PFSK-1 (cell line): ENCODE results near the gene AAMDC.

ENCODE experiments used
- FOXP2 ChIP-seq: optimal IDR thresholded peaks from 2 replicates; pipeline ENCODE3; 2011; ENCODE audit warnings: borderline replicate concordance, control low read depth, inconsistent platforms; ENCODE audit not compliant: insufficient read depth; ENCODE audit errors: extremely low read length, extremely low read depth
- POLR2AphosphoS5 ChIP-seq: IDR thresholded peaks from 2 replicates; pipeline ENCODE4 v1.6.1; 2012; ENCODE audit warnings: low read depth, mild to moderate bottlenecking, control low read depth, low read length, moderate library complexity
- SIN3A ChIP-seq: IDR thresholded peaks from 2 replicates; pipeline ENCODE4 v1.6.1; 2012; ENCODE audit warnings: mild to moderate bottlenecking, low read length, moderate library complexity, borderline replicate concordance; ENCODE audit not compliant: insufficient read depth
- TAF1 ChIP-seq: IDR thresholded peaks from 2 replicates; pipeline ENCODE4 v1.6.1; 2012; ENCODE audit warnings: low read length, control low read depth, borderline replicate concordance; ENCODE audit not compliant: insufficient read depth
- TF ChIP-seq, protein P1 (sequence below), 2 experiments: IDR thresholded peaks; 2 replicates each; pipeline versions ENCODE4 v1.6.1 to v1.8.0; 2011 to 2012; ENCODE audit warnings: low read depth in 2 of 2, low read length in 2 of 2, control low read depth in 1 of 2, inconsistent platforms in 1 of 2, mild to moderate bottlenecking in 1 of 2, moderate library complexity in 1 of 2; ENCODE audit not compliant: insufficient read depth in 1 of 2

The AAMDC gene

GRCh38 chr11:77884186-77884828, 63.4 kb downstream of the AAMDC start:
- no peak for TF ChIP-seq SIN3A
- no peak for TF ChIP-seq TAF1
- TF ChIP-seq POLR2AphosphoS5: no peak
- no peak for TF ChIP-seq FOXP2
- TF ChIP-seq, protein P1, sequence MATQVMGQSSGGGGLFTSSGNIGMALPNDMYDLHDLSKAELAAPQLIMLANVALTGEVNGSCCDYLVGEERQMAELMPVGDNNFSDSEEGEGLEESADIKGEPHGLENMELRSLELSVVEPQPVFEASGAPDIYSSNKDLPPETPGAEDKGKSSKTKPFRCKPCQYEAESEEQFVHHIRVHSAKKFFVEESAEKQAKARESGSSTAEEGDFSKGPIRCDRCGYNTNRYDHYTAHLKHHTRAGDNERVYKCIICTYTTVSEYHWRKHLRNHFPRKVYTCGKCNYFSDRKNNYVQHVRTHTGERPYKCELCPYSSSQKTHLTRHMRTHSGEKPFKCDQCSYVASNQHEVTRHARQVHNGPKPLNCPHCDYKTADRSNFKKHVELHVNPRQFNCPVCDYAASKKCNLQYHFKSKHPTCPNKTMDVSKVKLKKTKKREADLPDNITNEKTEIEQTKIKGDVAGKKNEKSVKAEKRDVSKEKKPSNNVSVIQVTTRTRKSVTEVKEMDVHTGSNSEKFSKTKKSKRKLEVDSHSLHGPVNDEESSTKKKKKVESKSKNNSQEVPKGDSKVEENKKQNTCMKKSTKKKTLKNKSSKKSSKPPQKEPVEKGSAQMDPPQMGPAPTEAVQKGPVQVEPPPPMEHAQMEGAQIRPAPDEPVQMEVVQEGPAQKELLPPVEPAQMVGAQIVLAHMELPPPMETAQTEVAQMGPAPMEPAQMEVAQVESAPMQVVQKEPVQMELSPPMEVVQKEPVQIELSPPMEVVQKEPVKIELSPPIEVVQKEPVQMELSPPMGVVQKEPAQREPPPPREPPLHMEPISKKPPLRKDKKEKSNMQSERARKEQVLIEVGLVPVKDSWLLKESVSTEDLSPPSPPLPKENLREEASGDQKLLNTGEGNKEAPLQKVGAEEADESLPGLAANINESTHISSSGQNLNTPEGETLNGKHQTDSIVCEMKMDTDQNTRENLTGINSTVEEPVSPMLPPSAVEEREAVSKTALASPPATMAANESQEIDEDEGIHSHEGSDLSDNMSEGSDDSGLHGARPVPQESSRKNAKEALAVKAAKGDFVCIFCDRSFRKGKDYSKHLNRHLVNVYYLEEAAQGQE (IDR thresholded peaks at IDR 0.05; ENCODE audit: insufficient read depth in 1 of 2, low read depth in 2 of 2, low read length in 2 of 2): no peak

DNA sequence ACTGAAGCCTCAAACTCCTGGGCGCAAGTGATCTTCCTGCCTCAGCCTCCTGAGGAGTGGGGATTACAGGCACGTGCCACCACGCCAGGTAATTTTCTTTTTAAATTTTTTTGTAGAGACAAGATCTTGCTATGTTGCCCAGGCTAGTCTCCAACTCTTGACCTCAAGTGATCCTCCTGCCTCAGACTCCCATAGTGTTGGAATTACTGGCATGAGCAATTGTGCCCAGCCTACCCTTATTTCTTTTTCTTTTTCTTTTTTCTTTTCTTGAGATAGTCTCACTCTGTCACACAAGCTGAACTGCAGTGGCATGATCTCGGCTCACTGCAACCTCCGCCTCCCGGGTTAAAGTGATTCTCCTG, 63.9 kb downstream of the AAMDC start:
- TF ChIP-seq TAF1 (no peak), FOXP2 (no peak), SIN3A (no peak), POLR2AphosphoS5 (no peak)
- TF ChIP-seq, protein P1 (IDR thresholded peaks at IDR 0.05; ENCODE audit: insufficient read depth in 1 of 2, low read depth in 2 of 2, low read length in 2 of 2): no peak

DNA sequence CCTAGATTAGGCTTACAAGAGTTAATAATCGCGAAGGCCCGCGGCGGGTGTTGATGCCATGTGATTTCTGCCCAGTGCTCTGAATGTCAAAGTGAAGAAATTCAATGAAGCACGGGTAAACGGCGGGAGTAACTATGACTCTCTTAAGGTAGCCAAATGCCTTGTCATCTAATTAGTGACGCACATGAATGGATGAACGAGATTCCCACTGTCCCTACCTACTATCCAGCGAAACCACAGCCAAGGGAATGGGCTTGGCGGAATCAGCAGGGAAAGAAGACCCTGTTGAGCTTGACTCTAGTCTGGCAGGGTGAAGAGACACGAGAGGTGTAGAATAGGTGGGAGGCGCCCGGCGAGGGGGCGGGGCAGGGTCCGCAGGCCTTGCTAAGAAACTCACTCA, 65.5 kb downstream of the AAMDC start:
- TF ChIP-seq TAF1 (no peak), SIN3A (no peak), FOXP2 (no peak), POLR2AphosphoS5 (no peak)
- TF ChIP-seq, protein P1 (IDR thresholded peaks at IDR 0.05; ENCODE audit: insufficient read depth in 1 of 2, low read depth in 2 of 2, low read length in 2 of 2): no peak

DNA sequence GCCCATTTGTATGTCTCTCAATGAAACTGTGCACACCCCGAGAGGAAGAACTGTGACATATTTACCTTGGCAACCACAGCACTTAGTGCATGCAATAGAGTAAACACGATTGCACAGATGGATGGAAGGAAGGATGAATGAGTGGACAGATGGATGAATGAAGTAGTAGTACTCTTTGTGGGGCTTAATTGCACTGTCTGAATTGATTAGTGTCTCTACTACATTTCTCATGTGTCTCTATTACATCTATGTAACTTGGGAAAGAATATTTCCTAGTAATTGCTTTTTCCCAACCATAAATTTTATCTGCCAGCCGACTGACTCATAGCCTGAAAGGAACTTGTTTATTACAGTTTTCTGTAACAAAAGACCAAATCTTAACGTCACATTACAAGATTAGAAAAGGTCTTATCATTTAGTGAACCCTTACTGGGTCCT, 69.7 kb downstream of the AAMDC start:
- 0 out of 2 replicates have a peak, but pooled peaks have one; percentile 55 for TF ChIP-seq SIN3A
- TF ChIP-seq, protein P1 (IDR thresholded peaks at IDR 0.05; ENCODE audit: insufficient read depth in 1 of 2, low read depth in 2 of 2, low read length in 2 of 2): 0 out of 4 replicates have a peak, but pooled peaks of 1 of the 2 experiments have one; percentile 19

- no peak for TF ChIP-seq FOXP2
- no peak for TF ChIP-seq SIN3A
- TF ChIP-seq POLR2AphosphoS5: no peak
- TF ChIP-seq TAF1: no peak
- TF ChIP-seq, protein P1 (IDR thresholded peaks at IDR 0.05; ENCODE audit: insufficient read depth in 1 of 2, low read depth in 2 of 2, low read length in 2 of 2): no peak
Observed at GRCh38 chr11:77908835-77909234, 87.9 kb downstream of the AAMDC start.
